GM19193 (cell line): ENCODE results near the gene ZFYVE28.

ENCODE experiments used
- POLR2A ChIP-seq: IDR thresholded peaks from 4 replicates; pipeline ENCODE4 v1.6.1; 2011; ENCODE audit not compliant: insufficient read depth, insufficient read length; ENCODE audit errors: extremely low read depth

The ZFYVE28 gene

DNA sequence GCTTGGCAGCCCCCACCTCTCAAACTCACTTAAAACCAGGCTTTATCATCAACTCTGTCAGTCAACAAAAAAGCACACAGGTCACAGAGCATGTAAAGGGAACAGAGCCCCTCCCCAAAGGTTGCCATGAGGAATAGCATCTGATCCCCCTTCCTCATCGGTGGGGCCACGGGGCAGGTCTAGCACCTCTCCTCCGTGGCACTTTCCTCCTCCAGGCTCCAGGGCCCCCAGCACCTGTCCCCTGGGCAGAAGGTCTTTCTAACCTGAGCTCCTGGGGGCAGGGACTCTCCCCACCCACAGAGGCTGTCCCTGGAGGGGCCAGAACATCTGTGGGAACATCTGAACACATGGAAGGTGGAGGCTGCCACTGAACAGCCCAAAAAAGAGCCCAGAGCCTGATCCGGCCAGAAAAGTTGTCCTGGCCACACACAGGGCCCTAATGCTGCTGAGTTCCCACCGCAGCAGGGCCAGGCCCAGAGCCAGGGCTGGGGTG, 65.7 kb downstream of the ZFYVE28 start:
- no peak for TF ChIP-seq POLR2A

DNA sequence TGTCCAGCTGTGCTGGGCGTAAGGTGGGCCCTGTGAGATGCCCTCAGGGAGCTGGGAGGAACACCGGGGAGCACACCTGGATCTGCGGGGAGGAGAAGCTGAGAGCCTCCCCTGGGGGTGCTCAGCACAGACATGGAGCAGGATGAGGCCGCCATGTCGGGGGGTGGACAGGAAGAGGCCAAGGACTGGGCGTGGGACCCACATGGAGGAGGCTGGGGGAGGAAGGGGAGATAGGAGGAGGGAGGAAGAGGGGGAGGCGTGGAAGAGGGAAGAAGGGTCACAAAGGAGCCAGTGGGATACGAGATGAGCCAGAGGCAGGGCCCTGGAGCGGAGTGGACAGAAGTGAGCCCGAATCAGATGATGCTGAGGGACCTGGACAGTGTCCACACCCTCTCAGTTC, 66.3 kb downstream of the ZFYVE28 start:
- no peak for TF ChIP-seq POLR2A

DNA sequence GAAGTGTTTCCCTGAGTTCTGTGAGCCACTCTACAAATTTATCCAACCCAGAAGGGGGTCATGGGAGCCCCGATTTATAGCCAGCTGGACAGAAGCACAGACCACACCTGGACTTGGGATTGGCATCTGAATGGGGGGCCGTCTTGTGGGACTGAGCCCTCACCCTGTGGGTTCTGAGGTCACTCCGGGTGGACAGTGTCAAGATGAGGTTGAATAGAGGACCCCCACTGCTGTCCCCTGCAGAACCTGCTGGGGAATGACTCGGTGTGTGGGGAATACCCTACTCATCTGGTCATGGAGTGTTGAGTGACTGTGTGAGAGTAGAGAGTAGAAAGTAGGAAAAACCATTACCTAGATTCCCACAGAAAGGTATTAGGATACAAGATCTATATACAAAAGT, 67.5 kb downstream of the ZFYVE28 start:
- no peak for TF ChIP-seq POLR2A

DNA sequence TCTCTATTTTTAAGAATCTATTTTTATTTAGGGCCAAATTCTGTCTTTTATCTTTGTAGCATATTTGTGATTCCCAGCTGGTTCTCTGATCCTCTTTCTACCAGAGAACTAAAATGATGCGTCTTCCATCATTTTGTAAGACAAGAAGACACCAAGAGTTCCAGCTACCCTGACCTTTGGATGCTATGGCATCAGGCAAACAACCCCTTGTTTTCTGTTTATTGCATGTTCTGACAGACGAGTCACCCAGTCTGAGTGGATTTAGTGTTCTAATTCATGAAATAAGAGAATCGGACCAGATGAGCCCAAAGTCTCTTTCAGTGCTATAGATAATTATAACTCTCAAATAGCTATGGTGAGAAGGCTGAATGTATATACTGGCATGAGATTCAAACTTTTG, 69.7 kb downstream of the ZFYVE28 start:
- no peak for TF ChIP-seq POLR2A

DNA sequence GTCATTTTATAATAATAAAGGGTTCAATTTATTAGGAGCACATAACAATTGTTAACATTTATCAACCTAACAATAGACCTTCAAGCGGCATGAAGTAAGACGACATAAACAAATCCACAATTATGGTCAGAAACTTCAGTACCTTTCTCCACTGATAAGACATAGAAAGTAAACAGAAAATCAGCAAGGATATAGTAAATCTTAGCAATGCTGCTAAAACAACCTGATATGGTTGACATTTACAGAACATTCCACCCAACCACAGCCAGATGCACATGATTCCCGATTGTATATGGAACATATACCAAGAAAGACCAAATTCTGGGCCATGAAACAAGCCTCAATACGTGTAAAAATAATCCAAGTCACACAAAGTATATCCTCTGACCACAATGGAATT, 71.3 kb downstream of the ZFYVE28 start:
- TF ChIP-seq POLR2A, result no peak

DNA sequence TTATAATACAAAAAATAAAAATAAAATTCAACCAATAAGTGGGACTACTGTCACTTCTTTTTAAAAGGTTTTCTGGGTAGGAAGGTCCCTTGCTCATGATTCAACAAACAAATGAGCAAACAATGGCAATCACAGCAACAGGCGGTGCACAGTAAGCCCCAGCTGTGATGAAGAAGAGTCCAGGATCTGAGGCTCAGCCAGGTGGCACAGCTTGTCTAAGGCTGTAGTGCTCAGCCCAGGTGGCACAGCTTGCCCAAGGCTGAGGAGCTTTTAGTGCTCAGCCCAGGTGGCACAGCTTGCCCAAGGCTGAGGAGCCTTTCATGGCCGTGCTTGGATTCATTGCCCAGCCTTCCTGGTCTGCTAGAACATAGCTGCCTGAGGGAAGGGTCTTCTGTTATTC, 75.0 kb downstream of the ZFYVE28 start:
- no peak for TF ChIP-seq POLR2A

DNA sequence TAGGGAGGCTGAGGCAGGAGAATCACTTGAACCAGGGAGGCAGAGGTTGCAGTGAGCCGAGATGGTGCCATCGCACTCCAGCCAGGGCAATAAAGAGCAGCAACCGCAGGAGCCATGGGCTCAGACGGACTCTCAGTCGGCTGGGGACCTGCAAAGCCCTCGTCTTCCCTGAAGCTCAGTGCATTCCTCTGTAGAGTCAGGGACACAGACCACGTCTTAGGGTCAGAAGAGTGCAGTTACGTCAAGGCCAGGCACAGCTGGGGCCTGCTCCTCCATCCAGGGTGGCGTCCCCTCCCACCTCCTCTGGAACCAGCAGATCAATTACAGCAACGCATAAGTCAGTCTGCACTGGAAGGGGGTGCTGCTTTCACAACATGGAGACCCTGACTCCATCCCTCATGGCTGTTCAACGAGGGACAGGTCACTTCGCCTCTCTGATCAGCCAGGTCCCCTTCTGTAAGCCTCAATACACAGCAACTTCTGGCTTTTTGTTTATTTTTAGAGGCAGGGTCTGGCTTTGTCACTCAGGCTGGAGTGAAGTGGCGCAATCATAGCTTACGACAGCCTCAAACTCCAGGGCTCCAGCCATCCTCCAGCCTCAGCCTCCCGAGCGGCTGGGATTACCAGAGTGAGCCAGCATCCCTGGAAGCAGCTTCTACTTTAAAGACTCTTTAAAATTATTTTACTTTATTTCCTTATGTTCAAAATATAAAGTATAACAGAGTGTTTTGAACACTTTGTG, 76.4 kb downstream of the ZFYVE28 start:
- TF ChIP-seq POLR2A, result no peak

DNA sequence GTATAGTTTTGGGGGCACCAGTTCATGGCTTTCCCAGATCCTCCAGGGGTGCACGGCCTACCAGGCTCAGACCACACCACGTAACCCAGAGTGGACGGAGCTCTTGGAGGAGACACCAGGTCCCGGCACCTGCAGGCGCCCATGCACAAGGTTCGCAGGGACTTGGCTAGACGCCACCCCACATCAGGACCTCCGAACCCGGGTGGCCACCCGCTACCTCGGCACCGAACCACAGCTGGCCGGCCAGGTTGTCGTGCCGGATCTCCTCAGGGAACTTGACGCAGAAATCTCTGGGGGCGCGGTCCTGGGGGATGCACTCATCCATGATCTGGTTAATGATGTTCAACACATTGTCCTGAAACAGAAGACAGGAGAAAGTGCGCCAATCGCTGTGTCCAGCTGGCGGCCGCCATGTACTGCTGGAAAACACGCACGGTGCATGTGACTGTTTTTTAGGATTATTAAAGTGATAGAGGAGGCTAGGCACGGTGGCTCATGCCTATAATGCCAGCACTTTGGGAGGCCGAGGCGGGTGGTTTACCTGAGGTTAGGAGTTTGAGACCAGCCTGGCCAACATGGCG, 77.1 kb downstream of the ZFYVE28 start:
- no peak for TF ChIP-seq POLR2A

DNA sequence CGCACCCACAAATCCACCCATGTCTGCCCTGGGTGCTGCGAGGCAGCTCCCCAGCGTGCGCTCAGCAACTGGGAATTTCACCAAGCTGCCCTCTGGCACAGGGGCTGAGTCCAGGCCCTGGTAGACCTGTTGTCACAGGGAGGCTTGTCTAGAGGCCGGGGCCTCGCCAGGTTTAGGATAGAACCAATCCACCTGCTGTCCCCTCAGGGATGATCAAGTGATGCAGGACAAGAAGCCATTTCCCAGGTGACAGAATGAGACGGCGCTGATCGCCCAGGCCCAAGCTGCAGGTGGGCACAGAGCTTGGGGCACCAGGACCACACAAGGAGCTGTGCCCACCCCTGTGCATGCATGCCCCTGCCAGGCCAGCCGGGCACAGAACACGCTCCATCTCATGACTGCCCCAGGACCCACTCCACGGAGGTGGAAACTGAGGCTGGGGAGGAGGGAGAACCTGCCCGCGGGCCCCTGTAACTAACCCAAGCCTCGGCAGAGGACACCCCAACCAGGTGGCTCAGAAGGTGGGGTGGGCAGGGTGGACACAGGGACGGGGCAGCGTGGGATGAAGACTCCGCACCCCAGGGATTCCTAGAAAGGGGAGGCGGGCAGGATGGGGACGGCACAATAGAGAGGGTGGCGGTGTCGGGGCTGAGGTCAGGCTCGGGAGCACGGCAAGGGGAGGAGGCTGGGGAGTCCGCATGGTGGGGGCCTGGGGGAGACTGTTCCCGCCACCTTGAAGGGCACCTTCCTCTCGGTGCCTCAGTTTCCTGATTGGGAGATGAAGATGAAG, 78.0 kb downstream of the ZFYVE28 start:
- no peak for TF ChIP-seq POLR2A

DNA sequence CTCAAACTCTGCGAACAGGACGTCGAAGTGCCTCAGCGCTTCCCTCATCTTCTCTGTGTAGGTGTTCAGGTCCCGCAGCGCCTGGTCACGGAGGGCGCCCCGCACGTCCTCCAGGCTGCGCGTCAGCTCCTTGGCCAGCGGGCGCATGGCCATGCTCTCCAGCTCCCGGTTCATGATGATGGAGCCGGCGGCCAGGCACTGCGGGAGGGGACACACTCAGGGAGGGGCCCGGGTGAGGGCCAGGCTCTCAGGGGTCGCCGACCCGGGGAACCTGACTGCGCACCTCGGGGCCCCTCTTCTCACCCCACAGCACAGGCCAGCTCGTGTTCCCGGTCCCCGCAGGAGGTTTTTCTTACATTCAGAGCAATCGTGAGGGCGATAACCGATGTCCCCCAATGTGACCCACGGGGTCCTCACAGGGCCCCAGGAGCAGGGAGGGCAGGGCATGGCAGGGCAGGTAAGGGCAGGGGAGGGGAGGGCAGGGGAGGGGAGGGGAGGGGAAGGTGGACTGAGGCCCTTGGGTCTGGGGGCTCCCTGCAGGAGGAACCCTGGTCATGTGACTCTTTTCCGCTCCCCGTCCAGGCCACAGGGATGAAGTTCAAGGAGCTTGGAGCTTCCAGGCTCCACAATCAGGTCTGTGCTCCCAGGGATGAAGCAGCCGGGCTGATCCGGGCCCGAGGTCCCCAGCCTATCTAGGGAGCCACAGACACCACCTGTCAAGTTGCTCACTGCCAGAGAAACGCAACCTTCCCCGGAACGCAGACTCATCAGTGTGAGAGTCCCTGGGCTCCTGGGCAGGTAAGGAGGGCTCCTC, 78.8 kb downstream of the ZFYVE28 start:
- TF ChIP-seq POLR2A, result no peak

DNA sequence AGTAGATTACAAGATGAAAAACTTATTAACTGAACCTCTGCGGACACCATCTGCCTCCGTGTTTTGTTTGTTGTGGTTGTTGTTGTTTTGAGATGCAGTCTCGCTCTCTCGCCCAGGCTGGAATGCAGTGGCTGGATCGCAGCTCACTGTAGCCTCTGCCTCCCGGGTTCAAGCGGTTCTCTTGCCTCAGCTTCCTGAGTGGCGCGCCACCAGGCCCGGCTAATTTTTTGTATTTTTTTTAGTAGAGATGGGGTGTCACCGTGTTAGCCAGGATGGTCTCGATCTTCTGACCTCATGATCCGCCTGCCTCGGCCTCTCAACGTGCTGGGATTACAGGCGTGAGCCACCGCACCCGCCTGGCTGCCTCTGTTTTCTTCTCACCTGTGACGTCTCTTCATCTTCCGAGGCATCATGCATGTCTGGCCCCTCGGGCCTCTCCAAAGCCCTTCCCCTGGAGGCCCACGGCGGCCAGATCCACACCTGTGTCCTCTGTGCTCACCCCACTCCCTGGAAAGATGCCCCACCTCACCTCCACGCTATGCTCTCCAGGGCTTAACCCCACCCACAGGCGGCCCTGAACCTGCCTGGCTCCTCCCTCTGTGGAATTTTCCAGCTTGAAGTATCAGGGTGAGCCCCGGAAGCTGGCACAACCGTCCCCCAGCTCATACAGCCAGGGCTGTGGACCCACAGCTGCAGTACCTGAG, 79.5 kb downstream of the ZFYVE28 start:
- no peak for TF ChIP-seq POLR2A

DNA sequence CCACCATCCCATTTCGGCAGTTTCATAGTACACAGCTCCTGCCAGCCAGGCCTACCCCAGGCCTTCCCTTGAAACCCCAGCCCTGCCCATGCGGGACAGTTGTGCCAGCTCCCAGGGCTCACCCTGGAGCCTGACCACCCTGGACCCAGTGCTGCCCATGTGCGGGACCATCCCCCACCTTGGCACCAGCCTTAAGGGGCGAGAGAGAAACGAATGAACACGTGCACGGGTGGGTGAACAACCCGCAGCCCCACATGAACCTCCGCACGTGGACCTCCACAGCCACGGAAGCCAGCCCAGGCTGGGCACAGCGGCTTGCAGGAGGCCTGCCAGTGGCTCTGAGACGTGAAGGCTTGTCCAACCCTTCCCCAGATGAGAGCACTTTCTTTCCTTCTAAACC, 80.5 kb downstream of the ZFYVE28 start:
- TF ChIP-seq POLR2A, result no peak

DNA sequence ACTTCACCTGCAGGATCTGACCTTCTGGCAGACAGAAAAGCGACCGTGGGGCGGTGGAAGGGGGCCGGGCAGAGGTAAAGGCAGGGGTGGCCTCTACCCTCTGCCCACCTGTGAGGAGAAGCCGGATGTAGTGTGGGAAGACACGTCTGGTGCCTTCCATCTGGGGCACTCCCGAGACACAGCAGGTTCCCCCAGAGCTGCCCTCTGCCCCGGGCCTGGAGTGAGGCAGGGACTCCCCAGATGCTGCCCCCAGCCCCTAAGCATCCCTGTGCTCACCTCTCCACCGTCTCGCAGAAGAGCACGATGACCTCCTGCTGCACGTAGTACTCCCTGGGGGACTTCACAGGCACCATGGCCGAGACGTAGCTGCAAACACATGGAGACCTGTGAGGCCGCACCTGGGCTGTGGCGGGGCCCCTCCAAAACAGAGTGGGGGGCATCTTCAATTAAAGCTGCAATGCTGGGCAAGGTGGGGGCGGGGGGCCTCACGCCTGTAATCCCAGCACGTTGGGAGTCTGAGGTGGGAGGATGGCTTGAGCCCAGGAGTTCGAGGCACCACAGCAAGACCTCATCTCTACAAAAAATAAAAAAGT, 81.2 kb downstream of the ZFYVE28 start:
- TF ChIP-seq POLR2A, result no peak

DNA sequence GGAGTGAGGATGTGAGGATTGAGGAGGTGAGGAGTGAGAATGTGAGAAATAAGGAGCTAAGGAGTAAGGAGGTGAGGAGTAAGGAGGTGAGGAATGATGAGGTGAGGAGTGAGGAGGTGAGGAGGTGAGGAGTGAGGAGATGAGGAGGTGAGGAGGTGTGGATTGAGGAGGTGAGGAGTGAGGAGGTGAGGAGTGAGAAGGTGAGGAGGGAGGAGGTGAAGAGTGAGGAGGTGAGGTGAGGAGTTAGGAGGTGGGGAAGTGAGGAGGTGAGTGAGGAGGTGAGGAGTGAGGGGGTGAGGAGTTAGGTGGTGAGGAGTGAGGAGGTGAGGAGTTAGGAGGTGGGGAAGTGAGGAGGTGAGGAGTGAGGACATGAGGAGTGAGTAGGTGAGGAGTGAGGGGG, 81.8 kb downstream of the ZFYVE28 start:
- TF ChIP-seq POLR2A, result no peak
